A673 (cell line): ENCODE measurements around the gene PTBP1. TPM values are rescaled to one million over a fixed set of nuclear protein-coding genes. Genes with fewer than 3 reads are reported as not detected.
A peak's percentile ranks its signal among the peaks of the same experiment; 100 is the strongest.

ENCODE experiments used
- BruUV-seq: library from RNA; stranded (reverse); fragments of 400-500 nt; replicated peaks from 2 replicates; lab custom pipeline; 2021; lab: Mats Ljungman, UMichigan
- CTCF ChIA-PET: fragments of 300-600 bp; sonication (Branson Sonifier 250); formaldehyde crosslinking; loops from one replicate; lab custom pipeline; 2022; ENCODE audit warnings: antibody characterized with exemption; lab: Charles Lee
- POLR2A ChIA-PET: fragments of 300-600 bp; sonication (Branson Sonifier 250); formaldehyde crosslinking; loops from one replicate; lab custom pipeline; 2022; ENCODE audit warnings: antibody characterized with exemption; ENCODE audit not compliant: low non-redundant PET; lab: Charles Lee
- DNase-seq: peaks from one replicate; pipeline ENCODE4 v3.0.0-alpha.2; 2015; ENCODE audit warnings: low spot score
- H3K27ac ChIP-seq: fragments of 200-600 bp; sonication (generic); 2 replicates; pipeline ENCODE4 v1.5.1; 2016; ENCODE audit warnings: mixed run types, low read depth, mild to moderate bottlenecking, mixed read lengths, antibody characterized with exemption, low read length; ENCODE audit not compliant: poor library complexity, severe bottlenecking
- H3K27me3 ChIP-seq: fragments of 200-600 bp; sonication (generic); replicated peaks from 2 replicates; pipeline ENCODE4 v1.6.1; 2017; ENCODE audit warnings: mixed run types, low read depth, mild to moderate bottlenecking, mixed read lengths, antibody characterized with exemption, low read length; ENCODE audit not compliant: insufficient read depth, poor library complexity
- H3K36me3 ChIP-seq: fragments of 200-600 bp; sonication (generic); 2 replicates; pipeline ENCODE4 v1.6.1; 2016; ENCODE audit warnings: mixed run types, mild to moderate bottlenecking, mixed read lengths, antibody characterized with exemption, low read length; ENCODE audit not compliant: insufficient read depth, poor library complexity, severe bottlenecking
- H3K4me1 ChIP-seq: fragments of 200-600 bp; sonication (generic); 2 replicates; pipeline ENCODE4 v1.6.1; 2017; ENCODE audit warnings: mixed run types, mild to moderate bottlenecking, mixed read lengths, antibody characterized with exemption, low read length; ENCODE audit not compliant: insufficient read depth, poor library complexity, severe bottlenecking
- H3K4me3 ChIP-seq: fragments of 200-600 bp; sonication (generic); 2 replicates; pipeline ENCODE4 v1.5.1; 2016; ENCODE audit warnings: low read depth, mixed run types, mild to moderate bottlenecking, mixed read lengths, low read length; ENCODE audit not compliant: poor library complexity, severe bottlenecking
- H3K9me3 ChIP-seq: fragments of 200-600 bp; sonication (generic); 2 replicates; pipeline ENCODE4 v1.6.1; 2016; ENCODE audit warnings: mixed run types, low read depth, mild to moderate bottlenecking, mixed read lengths, antibody characterized with exemption, low read length; ENCODE audit not compliant: poor library complexity, severe bottlenecking
- EZH2 ChIP-seq: fragments of 200-600 bp; sonication (generic); IDR thresholded peaks from 2 replicates; pipeline ENCODE4 v1.6.1; 2017; ENCODE audit warnings: borderline replicate concordance, low read depth, mild to moderate bottlenecking, mixed read lengths, antibody characterized with exemption, low read length; ENCODE audit not compliant: poor library complexity, severe bottlenecking
- intact Hi-C: fragments of 100-400 bp; cut with micrococcal nuclease; formaldehyde crosslinking; loops from one replicate; pipeline ENCODE4 v1.10.0; 2022; ENCODE audit not compliant: unreplicated experiment
- total RNA-seq: library from RNA; stranded (reverse); gene quantifications from 2 replicates; pipeline ENCODE4 v1.2.3, GENCODE V29; 2021
- TF ChIP-seq, protein P1 (sequence below): fragments of 300-800, 200-600 bp; sonication (generic); conservative IDR thresholded peaks from 2 replicates; pipeline ENCODE4 v1.5.1; 2017; ENCODE audit warnings: low read depth, mild to moderate bottlenecking, antibody characterized with exemption, low read length, moderate library complexity, mixed read lengths

Gene PTBP1
- total RNA-seq, 1 experiment from 2014 or later: 800 TPM

DNA sequence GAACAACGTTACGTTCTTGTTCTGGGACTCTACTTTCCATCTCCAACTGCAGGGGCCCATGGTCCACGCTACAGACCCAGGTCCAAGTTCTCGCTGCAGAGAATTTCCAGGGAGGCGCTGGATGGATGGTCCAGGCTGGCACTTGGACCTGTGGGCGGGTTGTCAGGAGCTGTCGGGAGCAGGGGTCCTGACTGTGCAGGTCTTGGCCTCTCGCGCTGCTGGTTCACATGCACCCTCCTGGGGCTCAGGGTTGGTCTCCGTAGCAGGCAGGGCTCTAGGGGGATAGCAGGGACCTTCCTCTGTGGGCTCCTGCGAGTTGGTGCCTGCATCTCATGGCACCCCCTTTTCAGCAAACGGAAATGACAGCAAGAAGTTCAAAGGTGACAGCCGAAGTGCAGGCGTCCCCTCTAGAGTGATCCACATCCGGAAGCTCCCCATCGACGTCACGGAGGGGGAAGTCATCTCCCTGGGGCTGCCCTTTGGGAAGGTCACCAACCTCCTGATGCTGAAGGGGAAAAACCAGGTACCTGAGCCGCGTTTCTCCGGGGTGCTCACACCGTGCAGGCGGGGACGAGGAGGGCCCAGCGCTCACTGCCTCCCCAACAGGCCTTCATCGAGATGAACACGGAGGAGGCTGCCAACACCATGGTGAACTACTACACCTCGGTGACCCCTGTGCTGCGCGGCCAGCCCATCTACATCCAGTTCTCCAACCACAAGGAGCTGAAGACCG is 6.6 kb downstream of the PTBP1 start:
- H3K4me3 ChIP-seq: no peak overlapping the region
- ChIA-PET POLR2A (interaction anchor here (0.5 kb wide), 1 partner anchor 141 kb away, joined by 13 read pairs; the partner anchor contains the start of gene RNF126), CTCF (no interaction called here)
- peaks cover 86% of the 10 kb centered on the region for H3K36me3 ChIP-seq
- BruUV-seq: no TSS peak
- peaks cover 79% of the 10 kb centered on the region for H3K4me1 ChIP-seq
- no peak for TF ChIP-seq EZH2
- TF ChIP-seq, protein P1, sequence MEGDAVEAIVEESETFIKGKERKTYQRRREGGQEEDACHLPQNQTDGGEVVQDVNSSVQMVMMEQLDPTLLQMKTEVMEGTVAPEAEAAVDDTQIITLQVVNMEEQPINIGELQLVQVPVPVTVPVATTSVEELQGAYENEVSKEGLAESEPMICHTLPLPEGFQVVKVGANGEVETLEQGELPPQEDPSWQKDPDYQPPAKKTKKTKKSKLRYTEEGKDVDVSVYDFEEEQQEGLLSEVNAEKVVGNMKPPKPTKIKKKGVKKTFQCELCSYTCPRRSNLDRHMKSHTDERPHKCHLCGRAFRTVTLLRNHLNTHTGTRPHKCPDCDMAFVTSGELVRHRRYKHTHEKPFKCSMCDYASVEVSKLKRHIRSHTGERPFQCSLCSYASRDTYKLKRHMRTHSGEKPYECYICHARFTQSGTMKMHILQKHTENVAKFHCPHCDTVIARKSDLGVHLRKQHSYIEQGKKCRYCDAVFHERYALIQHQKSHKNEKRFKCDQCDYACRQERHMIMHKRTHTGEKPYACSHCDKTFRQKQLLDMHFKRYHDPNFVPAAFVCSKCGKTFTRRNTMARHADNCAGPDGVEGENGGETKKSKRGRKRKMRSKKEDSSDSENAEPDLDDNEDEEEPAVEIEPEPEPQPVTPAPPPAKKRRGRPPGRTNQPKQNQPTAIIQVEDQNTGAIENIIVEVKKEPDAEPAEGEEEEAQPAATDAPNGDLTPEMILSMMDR: no peak
- intact Hi-C loops: no loop called here
- no peaks in the 10 kb centered on the region for H3K27me3 ChIP-seq
- H3K9me3 ChIP-seq: no peaks in the 10 kb centered on the region
- H3K27ac ChIP-seq: peak overlapping the region; percentile 64
- DNase-seq: no peak

DNA sequence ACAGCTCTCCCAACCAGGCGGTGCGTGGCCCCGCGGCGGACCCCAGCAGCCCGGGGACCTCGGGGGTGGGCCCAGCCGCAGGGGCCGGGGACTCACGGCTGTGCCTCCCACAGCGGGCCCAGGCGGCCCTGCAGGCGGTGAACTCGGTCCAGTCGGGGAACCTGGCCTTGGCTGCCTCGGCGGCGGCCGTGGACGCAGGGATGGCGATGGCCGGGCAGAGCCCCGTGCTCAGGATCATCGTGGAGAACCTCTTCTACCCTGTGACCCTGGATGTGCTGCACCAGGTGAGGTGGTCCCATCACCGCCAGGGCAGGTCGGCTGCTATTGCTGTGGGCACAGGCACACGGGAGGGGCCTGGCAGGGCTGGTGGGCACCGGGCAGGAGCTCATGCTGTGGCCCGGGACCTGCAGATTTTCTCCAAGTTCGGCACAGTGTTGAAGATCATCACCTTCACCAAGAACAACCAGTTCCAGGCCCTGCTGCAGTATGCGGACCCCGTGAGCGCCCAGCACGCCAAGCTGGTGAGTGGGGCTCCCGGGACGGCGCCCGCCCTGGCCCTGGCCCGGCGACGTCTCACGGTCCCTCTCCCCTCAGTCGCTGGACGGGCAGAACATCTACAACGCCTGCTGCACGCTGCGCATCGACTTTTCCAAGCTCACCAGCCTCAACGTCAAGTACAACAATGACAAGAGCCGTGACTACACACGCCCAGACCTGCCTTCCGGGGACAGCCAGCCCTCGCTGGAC is 7.3 kb downstream of the PTBP1 start:
- Histone ChIP-seq H3K9me3 (no peaks in the 10 kb centered on the region), H3K27ac (no peak overlapping the region), H3K36me3 (peaks cover 86% of the 10 kb centered on the region), H3K4me1 (peaks cover 72% of the 10 kb centered on the region), H3K27me3 (no peaks in the 10 kb centered on the region), H3K4me3 (no peak overlapping the region)
- ChIA-PET POLR2A (interaction anchor here (0.5 kb wide), 1 partner anchor 142 kb away, joined by 13 read pairs; the partner anchor contains the start of gene RNF126), CTCF (no interaction called here)
- TF ChIP-seq, protein P1: no peak
- TF ChIP-seq EZH2: no peak
- no peak for DNase-seq
- intact Hi-C loops: no loop called here
- BruUV-seq: no TSS peak

- intact Hi-C loops: no loop called here
- H3K4me1 ChIP-seq: peaks cover 66% of the 10 kb centered on the region
- no TSS peak for BruUV-seq
- ChIA-PET CTCF (no interaction called here), POLR2A (no interaction called here)
- no peaks in the 10 kb centered on the region for H3K9me3 ChIP-seq
- no peak overlapping the region for H3K4me3 ChIP-seq
- DNase-seq: no peak
- H3K36me3 ChIP-seq: peaks cover 86% of the 10 kb centered on the region
- H3K27ac ChIP-seq: no peak overlapping the region
- TF ChIP-seq EZH2: no peak
- TF ChIP-seq, protein P1: no peak
- no peaks in the 10 kb centered on the region for H3K27me3 ChIP-seq
Observed at GRCh38 chr19:805166-805551, 7.9 kb downstream of the PTBP1 start.
